GM19193 (cell line): ENCODE data around the gene CFAP46.

Source experiments
- POLR2A ChIP-seq: IDR thresholded peaks from 4 replicates; pipeline ENCODE4 v1.6.1; 2011; ENCODE audit not compliant: insufficient read depth, insufficient read length; ENCODE audit errors: extremely low read depth

The CFAP46 gene

DNA sequence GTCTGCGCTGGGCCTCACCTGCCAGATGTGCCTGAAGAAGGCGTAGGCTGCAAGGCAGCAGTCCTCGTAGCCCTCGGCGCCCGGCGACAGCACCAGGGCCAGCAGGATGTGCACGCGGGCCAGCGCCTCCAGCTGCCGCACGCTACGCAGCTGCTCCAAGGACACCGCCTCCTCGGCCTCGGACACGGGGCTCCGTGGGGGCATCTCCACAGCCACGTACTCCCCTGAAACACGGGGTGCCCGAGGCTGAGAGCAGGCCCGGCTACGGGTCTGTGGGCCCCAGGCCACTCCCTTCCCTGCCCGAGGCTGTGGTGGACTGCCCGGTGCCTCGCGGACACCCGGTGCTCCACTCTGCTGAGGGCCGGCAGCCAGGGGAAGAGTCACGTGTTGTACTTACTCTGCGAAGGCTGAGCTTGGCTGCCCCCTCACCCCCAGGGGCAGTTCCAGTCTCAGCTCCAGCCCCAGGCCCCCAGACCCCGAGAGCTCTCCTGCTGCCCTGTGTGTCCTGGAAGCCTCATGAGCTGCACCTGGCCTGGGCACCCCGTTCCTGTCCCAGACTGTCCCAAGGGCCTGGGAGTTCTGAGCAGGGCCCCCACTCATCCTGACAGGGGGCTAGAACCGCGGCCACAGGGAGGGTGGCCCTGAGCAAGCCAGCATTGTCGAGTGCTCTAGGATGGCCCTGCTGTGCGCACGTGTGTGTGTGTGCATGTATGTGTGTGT lies 62.8 kb downstream of the CFAP46 start:
- no peak for TF ChIP-seq POLR2A

DNA sequence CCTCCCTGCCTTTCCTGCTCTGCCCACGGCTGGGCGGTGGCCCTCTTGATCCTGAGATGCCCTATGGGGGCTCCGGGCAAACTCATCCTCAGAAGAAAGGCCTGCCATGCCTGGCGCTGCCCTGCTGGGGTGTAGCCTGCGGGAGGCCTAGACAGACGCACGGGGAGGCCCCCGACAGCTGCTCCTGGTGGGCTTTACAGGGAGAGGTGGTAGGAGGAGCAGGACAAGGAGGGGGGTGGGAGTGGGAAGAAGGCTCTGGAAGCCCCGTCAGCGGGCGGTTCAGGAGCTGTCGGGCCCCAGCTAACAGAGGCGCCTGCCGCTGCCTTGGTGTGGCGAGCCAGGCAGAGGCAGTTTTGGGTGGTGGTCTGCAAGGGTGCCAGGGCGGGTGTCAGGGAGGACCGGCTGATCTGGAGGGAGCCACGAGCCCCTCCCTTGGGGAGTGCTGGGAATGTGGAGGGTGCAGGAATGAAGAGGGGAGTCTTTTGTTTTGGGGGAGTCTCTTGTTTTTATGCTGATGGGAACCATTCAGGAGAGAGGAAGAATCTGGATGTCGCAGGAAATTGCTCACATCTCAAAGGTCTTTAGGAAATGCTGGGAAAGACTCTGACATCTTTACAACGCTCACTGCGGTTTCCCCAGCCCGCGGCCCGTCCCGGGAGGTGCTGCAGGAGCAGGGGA lies 63.5 kb downstream of the CFAP46 start:
- no peak for TF ChIP-seq POLR2A

GRCh38 chr10:132878091-132878729 lies 64.2 kb downstream of the CFAP46 start:
- TF ChIP-seq POLR2A, result no peak

- TF ChIP-seq POLR2A, result no peak
Observed at GRCh38 chr10:132877473-132877872, 64.9 kb downstream of the CFAP46 start.

DNA sequence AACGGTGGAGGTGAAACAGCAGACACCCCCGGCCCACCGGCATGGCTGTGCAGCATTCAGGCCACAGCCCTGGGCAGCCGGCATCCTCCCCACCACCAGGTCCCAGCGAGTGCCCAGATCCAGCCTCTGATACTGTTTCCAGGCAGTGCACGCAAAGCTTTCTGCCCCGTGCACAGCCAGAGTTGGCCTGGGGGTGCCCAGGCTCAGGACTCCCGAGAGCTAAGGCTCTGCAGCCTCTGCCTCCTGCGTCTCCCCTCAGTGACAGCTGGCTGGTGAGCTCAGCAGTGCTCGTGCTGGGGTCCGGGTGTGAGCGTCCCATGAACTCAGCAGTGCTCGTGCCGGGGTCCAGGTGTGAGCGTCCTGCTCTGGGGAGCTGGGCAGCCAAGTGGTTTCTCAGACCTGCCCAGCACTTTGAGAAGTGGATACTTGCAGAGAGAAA lies 65.4 kb downstream of the CFAP46 start:
- TF ChIP-seq POLR2A, result no peak

GRCh38 chr10:132876131-132876860 lies 66.1 kb downstream of the CFAP46 start:
- no peak for TF ChIP-seq POLR2A

DNA sequence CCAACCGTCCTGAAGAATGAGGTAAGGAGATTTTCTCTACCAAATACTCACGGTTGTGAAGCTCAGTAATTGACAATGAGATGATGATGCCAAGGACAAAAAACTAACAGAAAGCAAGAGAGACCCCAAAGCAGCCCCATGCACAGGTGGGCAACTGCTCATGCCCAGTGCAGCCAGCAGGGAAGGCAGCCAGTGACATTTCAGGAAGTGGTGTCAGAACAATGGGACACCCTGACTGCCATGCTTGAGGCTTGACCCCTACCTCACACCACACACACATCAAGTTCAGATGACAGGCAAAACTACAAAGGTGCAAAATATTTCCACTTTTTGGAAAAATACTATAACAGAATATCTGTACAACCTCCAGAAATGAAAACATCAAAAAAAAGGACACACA lies 66.9 kb downstream of the CFAP46 start:
- no peak for TF ChIP-seq POLR2A

GRCh38 chr10:132873395-132873794 lies 69.0 kb downstream of the CFAP46 start:
- no peak for TF ChIP-seq POLR2A

GRCh38 chr10:132872658-132873057 lies 69.7 kb downstream of the CFAP46 start:
- no peak for TF ChIP-seq POLR2A

DNA sequence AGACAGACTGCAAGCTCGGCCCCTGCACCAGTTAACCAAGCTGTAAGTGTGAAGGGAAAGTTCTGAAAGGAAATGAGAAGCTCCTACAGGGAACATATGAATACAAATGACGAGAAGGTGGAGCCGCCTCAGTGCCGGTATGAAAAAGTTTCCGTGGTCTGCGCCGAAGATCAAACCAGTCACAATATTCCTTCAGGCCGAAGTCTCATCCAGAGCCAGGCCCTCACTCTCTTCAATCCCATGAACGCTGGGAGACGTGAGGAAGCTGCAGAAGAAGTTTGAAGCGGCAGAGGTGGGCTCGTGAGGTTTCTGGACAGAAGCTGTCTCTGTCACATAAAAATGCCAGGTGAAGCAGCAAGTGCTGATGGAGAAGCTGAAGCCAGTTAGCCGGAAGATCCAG lies 71.9 kb downstream of the CFAP46 start:
- TF ChIP-seq POLR2A, result no peak

GRCh38 chr10:132869621-132870020 lies 72.7 kb downstream of the CFAP46 start:
- no peak for TF ChIP-seq POLR2A

DNA sequence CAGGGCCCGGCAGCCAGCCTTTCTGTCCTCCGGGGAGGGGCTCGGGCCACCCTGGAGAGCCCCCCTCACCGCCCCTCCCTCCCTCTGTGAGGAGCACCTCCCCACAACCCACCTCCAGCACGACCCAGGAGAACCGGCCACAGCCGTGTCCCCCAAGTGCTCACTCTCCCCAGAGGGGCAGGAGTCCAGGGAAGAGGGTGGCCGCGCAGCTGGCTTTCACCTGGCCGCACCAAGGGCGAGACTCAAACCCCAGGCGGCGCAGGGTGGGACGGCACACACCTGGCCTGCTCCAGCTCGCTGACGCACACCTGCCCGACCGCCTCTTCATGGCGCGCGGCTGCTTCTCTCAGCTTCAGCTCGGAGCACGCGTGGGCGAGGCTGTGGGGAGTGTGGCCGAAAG lies 73.4 kb downstream of the CFAP46 start:
- TF ChIP-seq POLR2A, result no peak

DNA sequence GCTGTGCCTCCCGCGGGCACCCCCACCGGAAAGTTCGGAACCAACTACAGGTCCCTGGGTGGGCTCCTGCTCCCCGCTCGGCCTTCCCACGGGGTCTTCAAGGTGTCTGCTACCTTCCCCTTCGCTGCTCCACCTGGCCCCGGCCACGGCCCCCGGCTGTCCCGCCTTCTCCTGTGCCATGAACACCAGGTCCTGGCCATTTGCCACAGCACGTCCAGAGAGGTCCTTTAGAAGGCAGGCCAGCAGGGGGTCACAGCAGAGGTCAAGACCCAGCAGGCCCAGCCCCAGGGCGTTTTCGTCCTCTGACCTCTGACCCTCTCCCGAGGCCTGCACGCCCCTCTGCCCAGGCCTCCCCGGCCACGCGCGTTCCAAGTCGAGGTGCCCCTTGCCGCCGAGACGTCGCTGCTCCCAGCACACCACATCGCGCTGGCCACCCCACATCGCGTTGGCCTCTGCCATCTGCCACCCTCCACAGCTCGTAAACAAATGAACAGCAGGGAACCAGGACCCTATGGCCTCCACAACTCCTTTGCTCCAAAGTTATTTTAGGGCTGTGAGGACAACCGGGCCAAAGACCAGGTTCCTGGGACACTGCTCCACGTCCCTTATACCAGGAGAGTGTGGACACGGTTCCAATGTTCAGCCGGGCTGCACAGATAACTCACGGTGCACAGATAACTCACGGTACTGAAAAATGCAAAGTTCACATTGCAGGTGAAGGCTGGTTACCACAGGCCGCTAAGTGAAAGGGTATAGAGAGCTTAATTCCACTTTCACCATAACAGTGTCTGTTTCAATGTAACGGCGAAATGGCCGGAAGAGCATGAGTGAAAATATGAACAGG lies 74.3 kb downstream of the CFAP46 start:
- TF ChIP-seq POLR2A, result no peak
